Measurements from ENCODE around the gene KRTAP10-4.

Gene KRTAP10-4

GRCh38 chr21:44535963-44536362 is 37.6 kb upstream of the KRTAP10-4 start:
- H3K4me1 ChIP-seq (ENCODE audit: low read depth, poor library complexity, severe bottlenecking) = no peaks in the 10 kb centered on the region
- no peaks in the 10 kb centered on the region for H3K36me3 ChIP-seq (ENCODE audit: insufficient read depth)
- no peak overlapping the region for H3K27ac ChIP-seq
- H3K4me3 ChIP-seq (IDR thresholded peaks at IDR 0.05; ENCODE audit: insufficient read depth, low read depth, low read length) = no peak overlapping the region
- no peak overlapping the region for H2AFZ ChIP-seq (ENCODE audit: low read depth)
- no peaks in the 10 kb centered on the region for H3K79me2 ChIP-seq (ENCODE audit: insufficient read depth, low read depth)
- TF ChIP-seq CTCF (conservative IDR thresholded peaks at IDR 0.05; ENCODE audit: low read depth, low read length) = no peak
- no peak overlapping the region for H3K9ac ChIP-seq
- no peaks in the 10 kb centered on the region for H4K20me1 ChIP-seq (ENCODE audit: insufficient read depth)
- no peak overlapping the region for H3K4me2 ChIP-seq
- peaks cover 56% of the 10 kb centered on the region for H3K27me3 ChIP-seq (ENCODE audit: insufficient read depth, low read depth)

GRCh38 chr21:44537930-44538911 is 35.3 kb upstream of the KRTAP10-4 start:
- Histone ChIP-seq H3K36me3 (ENCODE audit: insufficient read depth) (no peaks in the 10 kb centered on the region), H3K27ac (no peak overlapping the region), H4K20me1 (ENCODE audit: insufficient read depth) (no peaks in the 10 kb centered on the region), H3K27me3 (ENCODE audit: insufficient read depth, low read depth) (peaks cover 57% of the 10 kb centered on the region), H2AFZ (ENCODE audit: low read depth) (no peak overlapping the region), H3K4me3 (IDR thresholded peaks at IDR 0.05; ENCODE audit: insufficient read depth, low read depth, low read length) (no peak overlapping the region), H3K79me2 (ENCODE audit: insufficient read depth, low read depth) (no peaks in the 10 kb centered on the region), H3K9ac (no peak overlapping the region), H3K4me1 (ENCODE audit: low read depth, poor library complexity, severe bottlenecking) (no peaks in the 10 kb centered on the region), H3K4me2 (no peak overlapping the region)
- no peak for TF ChIP-seq CTCF (conservative IDR thresholded peaks at IDR 0.05; ENCODE audit: low read depth, low read length)

DNA sequence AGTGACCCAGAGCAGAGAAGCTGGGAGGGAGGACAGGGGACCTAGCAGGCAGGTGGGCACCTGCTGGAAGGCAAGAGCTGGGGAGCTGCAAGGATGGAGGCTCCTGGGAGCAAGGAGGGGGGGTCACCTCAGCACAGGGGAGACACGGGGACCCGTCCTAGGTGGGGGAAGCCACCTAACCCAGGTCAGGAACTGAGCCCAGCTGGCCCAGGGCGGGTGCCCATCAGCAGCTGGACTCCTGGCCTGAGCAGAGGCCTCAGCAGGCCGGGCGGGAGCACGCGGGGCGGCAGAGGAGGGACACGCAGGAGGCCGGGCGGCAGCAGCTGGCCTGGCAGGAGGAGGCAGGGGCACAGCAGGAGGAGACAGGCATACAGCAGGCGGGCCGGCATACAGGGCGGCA is 34.5 kb upstream of the KRTAP10-4 start:
- no peak overlapping the region for H2AFZ ChIP-seq (ENCODE audit: low read depth)
- H3K9ac ChIP-seq = no peak overlapping the region
- H3K27me3 ChIP-seq (ENCODE audit: insufficient read depth, low read depth) = peaks cover 66% of the 10 kb centered on the region
- no peak for TF ChIP-seq CTCF (conservative IDR thresholded peaks at IDR 0.05; ENCODE audit: low read depth, low read length)
- no peaks in the 10 kb centered on the region for H3K4me1 ChIP-seq (ENCODE audit: low read depth, poor library complexity, severe bottlenecking)
- no peaks in the 10 kb centered on the region for H4K20me1 ChIP-seq (ENCODE audit: insufficient read depth)
- H3K36me3 ChIP-seq (ENCODE audit: insufficient read depth) = no peaks in the 10 kb centered on the region
- no peak overlapping the region for H3K27ac ChIP-seq
- H3K79me2 ChIP-seq (ENCODE audit: insufficient read depth, low read depth) = no peaks in the 10 kb centered on the region
- H3K4me2 ChIP-seq = no peak overlapping the region
- H3K4me3 ChIP-seq (IDR thresholded peaks at IDR 0.05; ENCODE audit: insufficient read depth, low read depth, low read length) = no peak overlapping the region

DNA sequence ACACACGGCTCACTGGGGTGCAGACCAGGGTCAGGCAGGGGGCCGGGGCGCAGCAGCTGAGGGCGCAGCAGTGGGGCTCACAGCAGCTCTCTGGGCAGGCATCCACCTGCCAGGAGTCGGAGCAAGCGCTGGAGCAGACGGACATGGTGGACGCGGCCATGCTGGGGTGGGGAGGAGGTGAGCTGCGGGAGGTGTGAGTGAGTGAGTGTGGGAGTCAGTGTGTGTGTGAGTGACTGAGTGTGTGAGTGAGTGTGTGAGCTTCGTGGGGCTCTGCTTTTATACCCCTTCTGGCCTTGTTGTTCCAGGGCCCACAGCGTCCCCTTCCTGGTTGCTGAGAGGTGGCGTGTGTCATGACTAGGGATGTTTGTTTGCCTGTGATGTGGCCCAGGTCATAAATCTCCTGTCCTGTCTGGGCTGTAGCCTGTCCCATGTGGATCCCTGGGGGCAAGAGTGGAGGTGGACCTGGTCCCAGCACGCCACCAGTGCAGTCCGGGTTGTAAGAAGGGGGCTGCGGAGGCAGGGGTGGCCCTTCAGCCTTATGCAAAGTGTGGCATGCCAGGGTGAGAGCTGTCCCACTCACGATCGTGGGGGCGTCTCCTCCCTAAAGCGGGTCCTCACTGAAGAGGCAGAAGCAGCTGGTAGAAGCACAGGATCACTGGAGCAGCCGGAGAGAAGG is 33.4 kb upstream of the KRTAP10-4 start, which contains the start of gene KRTAP10-1:
Gene KRTAP10-1 (minus strand): TSS at position 205 of the 676 bp plus-strand sequence. CDS start 45 bp downstream, at position 160.
- Histone ChIP-seq H3K4me2 (no peak within 1 kb of the TSS), H4K20me1 (ENCODE audit: insufficient read depth) (no peaks in the 10 kb centered on the region), H3K9ac (no peak within 1 kb of the TSS), H3K27ac (no peak within 1 kb of the TSS), H3K27me3 (ENCODE audit: insufficient read depth, low read depth) (peaks cover 77% of the 10 kb centered on the region), H3K36me3 (ENCODE audit: insufficient read depth) (no peaks in the 10 kb centered on the region), H3K79me2 (ENCODE audit: insufficient read depth, low read depth) (no peaks in the 10 kb centered on the region), H3K4me1 (ENCODE audit: low read depth, poor library complexity, severe bottlenecking) (no peaks in the 10 kb centered on the region), H3K4me3 (IDR thresholded peaks at IDR 0.05; ENCODE audit: insufficient read depth, low read depth, low read length) (no peak within 1 kb of the TSS), H2AFZ (ENCODE audit: low read depth) (no peak within 1 kb of the TSS)
- no peak for TF ChIP-seq CTCF (conservative IDR thresholded peaks at IDR 0.05; ENCODE audit: low read depth, low read length)

All from KMS-11 (cell line).